HL-60 (cell line): ENCODE measurements around the gene DPYSL5.

Experiments
- DNase-seq, 2 experiments: peaks; one replicate each; pipeline ENCODE4 v3.0.0-alpha.2; 2010 to 2020; ENCODE audit warnings: low read depth in 1 of 2, low spot score in 1 of 2
- H3K27ac ChIP-seq: fragments of 250-450 bp; sonication (Bioruptor Pico); replicated peaks from 2 replicates; pipeline ENCODE4 v1.5.1; 2020; ENCODE audit warnings: mild to moderate bottlenecking, moderate library complexity
- H3K27me3 ChIP-seq: fragments of 250-450 bp; sonication (Bioruptor Pico); 2 replicates; pipeline ENCODE4 v1.5.1; 2021; ENCODE audit warnings: mild to moderate bottlenecking, moderate library complexity; ENCODE audit not compliant: insufficient read depth, poor library complexity, severe bottlenecking
- H3K4me3 ChIP-seq: replicated peaks from 2 replicates; pipeline ENCODE4 v1.5.1; 2011; ENCODE audit warnings: mild to moderate bottlenecking, control low read depth, low read length; ENCODE audit not compliant: insufficient read depth
- CTCF ChIP-seq: IDR thresholded peaks from one replicate; pipeline ENCODE4 v1.5.1; 2011; ENCODE audit warnings: low read length, control low read depth, inconsistent platforms; ENCODE audit not compliant: insufficient read depth
- GABPA ChIP-seq: IDR thresholded peaks from 2 replicates; pipeline ENCODE4 v1.6.1; 2012; ENCODE audit warnings: low read depth
- POLR2AphosphoS5 ChIP-seq: IDR thresholded peaks from 2 replicates; pipeline ENCODE4 v1.6.1; 2012; ENCODE audit warnings: low read depth
- REST ChIP-seq: IDR thresholded peaks from 2 replicates; pipeline ENCODE4 v1.6.1; 2012; ENCODE audit warnings: low read depth; ENCODE audit not compliant: insufficient replicate concordance
- SPI1 ChIP-seq: IDR thresholded peaks from 2 replicates; pipeline ENCODE4 v1.6.1; 2012; ENCODE audit warnings: low read depth, mild to moderate bottlenecking, borderline replicate concordance

Gene DPYSL5

DNA sequence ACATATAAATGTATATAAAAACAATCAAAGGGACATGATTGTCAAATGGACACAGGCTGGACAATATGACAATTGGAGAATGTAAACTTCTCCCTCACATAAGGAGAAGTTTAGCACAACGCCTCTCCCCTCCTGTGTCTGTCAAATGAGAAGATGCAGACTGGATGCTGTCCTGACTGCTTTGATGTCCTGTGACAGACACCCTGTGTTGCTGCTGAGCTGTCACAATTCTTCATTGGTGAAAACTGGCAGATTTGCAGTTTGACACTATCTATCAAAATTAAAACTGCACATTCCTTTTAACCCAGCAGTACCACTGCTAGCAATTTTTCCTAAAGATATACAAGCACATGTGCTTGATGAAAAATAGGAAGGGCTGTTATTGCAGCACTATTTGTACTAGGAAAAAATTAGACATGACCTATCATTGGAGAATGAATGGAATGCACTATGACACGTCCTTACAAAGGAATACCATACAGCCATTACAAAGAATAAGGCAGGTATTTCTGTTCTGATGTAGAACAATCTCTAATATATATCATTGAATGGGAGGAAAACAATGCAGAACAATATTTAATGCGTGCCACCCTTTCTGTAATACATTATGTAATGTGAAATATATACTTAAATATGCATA lies 12.4 kb downstream of the DPYSL5 start:
- no peak for DNase-seq
- no peak for TF ChIP-seq SPI1
- no peak for TF ChIP-seq REST
- TF ChIP-seq CTCF: no peak
- no peak for TF ChIP-seq POLR2AphosphoS5
- no peak for TF ChIP-seq GABPA
- H3K27me3 ChIP-seq: peaks cover 9% of the 10 kb centered on the region

DNA sequence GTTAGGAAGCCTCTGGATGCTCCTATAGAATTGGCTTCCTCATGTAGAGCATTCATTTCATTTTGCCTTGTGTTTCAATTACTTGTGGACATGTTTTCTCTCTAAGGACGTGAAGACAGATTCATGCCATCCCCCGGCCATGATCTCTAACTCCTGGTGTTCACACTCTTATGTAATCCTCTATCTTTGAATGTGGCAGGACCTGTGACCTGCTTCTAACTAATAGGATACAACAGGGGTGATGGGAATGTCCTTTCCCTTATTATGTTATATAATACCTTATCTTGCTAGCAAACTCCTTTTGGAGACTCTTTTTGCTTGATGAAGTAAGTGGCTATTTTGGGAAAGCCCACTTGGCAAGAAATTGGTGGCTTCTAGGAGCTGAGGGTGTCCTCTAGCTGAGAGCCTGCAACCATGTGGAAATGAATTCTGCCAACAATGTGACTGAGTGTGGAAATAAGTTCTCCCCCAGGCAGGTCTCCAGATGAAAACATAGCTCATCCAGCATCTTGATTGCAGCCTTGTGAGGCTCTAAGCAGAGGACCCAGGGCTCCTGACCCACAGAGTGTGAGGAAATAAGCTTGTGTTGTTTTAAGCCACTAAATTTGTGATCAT lies 13.8 kb downstream of the DPYSL5 start:
- no peak for DNase-seq
- TF ChIP-seq SPI1 (no peak), REST (no peak), POLR2AphosphoS5 (no peak), GABPA (no peak), CTCF (no peak)
- Histone ChIP-seq H3K4me3 (no peak overlapping the region), H3K27ac (no peak overlapping the region), H3K27me3 (peaks cover 9% of the 10 kb centered on the region)

More for the DNA sequence above, 12.4 kb downstream of the DPYSL5 start:
- Histone ChIP-seq H3K27ac (no peak overlapping the region), H3K4me3 (no peak overlapping the region)

DNA sequence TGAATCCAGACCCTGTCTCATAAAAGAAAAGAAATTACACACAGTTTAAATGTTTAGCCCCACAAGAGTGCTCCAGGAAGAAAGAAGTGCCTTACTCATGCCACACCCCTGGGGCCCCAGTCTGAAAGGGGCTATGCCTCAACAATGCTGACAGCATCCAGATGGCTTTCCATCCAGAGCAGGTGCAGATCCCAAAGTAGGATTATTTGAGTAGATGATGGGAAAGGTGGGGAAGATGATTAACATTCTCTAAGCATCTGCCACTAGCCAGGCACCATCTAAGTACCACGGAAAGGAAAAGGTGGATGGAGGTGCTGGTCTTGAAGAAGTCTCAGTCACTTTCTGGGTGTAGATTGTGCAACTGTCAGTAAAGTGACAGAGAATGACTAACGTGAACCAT lies 16.3 kb downstream of the DPYSL5 start:
- Histone ChIP-seq H3K4me3 (no peak overlapping the region), H3K27me3 (no peaks in the 10 kb centered on the region), H3K27ac (no peak overlapping the region)
- DNase-seq: no peak
- TF ChIP-seq POLR2AphosphoS5 (no peak), REST (no peak), SPI1 (no peak), GABPA (no peak), CTCF (no peak)
